Measurements from ENCODE around the gene IFIT2.

- no peak for TF ChIP-seq POLR2A (IDR thresholded peaks at IDR 0.05; ENCODE audit: low read depth, low read length)
- TF ChIP-seq TAF1 (IDR thresholded peaks at IDR 0.05; ENCODE audit: borderline replicate concordance, low read depth, low read length): no peak
- TF ChIP-seq POLR2AphosphoS5 (IDR thresholded peaks at IDR 0.05; ENCODE audit: low read depth, low read length): no peak
These were observed 23.8 kb upstream of the IFIT2 start for GRCh38 chr10:89278034-89278535.
